ENCODE data around the gene USP10.

DNA sequence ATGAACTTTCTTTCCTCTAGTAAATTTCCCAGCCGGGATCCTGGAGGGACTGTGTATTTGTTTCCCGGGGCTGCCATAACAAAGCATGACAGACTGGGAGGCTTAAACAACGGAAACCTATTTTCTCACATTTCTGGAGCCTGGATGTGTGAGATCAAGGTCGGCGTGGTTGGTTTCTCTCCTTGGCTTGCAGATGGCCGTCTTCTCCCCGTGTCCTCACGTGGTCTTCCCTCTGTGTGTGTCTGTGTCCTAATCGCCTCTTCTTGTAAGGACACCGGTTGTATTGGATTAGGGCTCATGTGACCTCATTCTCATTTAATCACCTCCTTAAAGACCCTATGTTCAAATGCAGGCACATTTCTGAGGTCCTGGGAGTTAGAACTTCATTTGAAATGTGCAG is 22.0 kb upstream of the USP10 start:
- TF ChIP-seq, protein P1, sequence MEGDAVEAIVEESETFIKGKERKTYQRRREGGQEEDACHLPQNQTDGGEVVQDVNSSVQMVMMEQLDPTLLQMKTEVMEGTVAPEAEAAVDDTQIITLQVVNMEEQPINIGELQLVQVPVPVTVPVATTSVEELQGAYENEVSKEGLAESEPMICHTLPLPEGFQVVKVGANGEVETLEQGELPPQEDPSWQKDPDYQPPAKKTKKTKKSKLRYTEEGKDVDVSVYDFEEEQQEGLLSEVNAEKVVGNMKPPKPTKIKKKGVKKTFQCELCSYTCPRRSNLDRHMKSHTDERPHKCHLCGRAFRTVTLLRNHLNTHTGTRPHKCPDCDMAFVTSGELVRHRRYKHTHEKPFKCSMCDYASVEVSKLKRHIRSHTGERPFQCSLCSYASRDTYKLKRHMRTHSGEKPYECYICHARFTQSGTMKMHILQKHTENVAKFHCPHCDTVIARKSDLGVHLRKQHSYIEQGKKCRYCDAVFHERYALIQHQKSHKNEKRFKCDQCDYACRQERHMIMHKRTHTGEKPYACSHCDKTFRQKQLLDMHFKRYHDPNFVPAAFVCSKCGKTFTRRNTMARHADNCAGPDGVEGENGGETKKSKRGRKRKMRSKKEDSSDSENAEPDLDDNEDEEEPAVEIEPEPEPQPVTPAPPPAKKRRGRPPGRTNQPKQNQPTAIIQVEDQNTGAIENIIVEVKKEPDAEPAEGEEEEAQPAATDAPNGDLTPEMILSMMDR (IDR thresholded peaks at IDR 0.05) = no peak
- TF ChIP-seq ZFX (IDR thresholded peaks at IDR 0.05; ENCODE audit: borderline replicate concordance) = no peak

Data from 22Rv1 (cell line).